Activated CD8-positive, alpha-beta T cell treated with anti-CD3 and anti-CD28 coated beads, Interleukin-2, amount 10 ng/mL, durations not matched to agents 7 days and 5 days (primary cell): ENCODE results near the gene LAMA3. TPM values are rescaled to one million over a fixed set of nuclear protein-coding genes. Genes with fewer than 3 reads are reported as not detected.

Source experiments
- ATAC-seq: fragments of 150-1000 bp; cut with Tn5 transposase; one replicate; pipeline ENCODE4 v1.10.0; 2021; ENCODE audit warnings: moderate library complexity
- CTCF ChIA-PET: fragments of 350-600 bp; sonication (Branson Sonifier 250); formaldehyde crosslinking; loops from one replicate; lab custom pipeline; 2021; ENCODE audit warnings: antibody characterized with exemption; lab: Charles Lee
- POLR2A ChIA-PET: fragments of 350-600 bp; sonication (Branson Sonifier 250); formaldehyde crosslinking; loops from one replicate; lab custom pipeline; 2021; ENCODE audit warnings: antibody characterized with exemption; lab: Charles Lee
- DNase-seq: peaks from one replicate; pipeline ENCODE4 v3.0.0-alpha.2; 2020
- H3K27ac Mint-ChIP-seq: one replicate; pipeline ENCODE4 v1.8.0; 2021; ENCODE audit warnings: mild to moderate bottlenecking, mixed read lengths
- H3K27me3 Mint-ChIP-seq: one replicate; pipeline ENCODE4 v1.8.0; 2021; ENCODE audit warnings: low read depth, mixed read lengths
- H3K36me3 Mint-ChIP-seq: one replicate; pipeline ENCODE4 v1.8.0; 2021; ENCODE audit warnings: low read depth, mixed read lengths
- H3K4me1 Mint-ChIP-seq: one replicate; pipeline ENCODE4 v1.8.0; 2021; ENCODE audit warnings: low read depth, mixed read lengths
- H3K4me3 Mint-ChIP-seq: one replicate; pipeline ENCODE4 v1.8.0; 2021; ENCODE audit warnings: mild to moderate bottlenecking, mixed read lengths
- H3K9me3 Mint-ChIP-seq: one replicate; pipeline ENCODE4 v1.8.0; 2022; ENCODE audit warnings: mixed read lengths; ENCODE audit not compliant: insufficient read depth
- total RNA-seq, 2 experiments: library from RNA; stranded (reverse); gene quantifications; one replicate each; pipeline ENCODE4 v1.2.3, GENCODE V29; 2021

LAMA3 gene
- total RNA-seq, 2 experiments from 2014 or later, result 0.63 to 1.4 TPM

DNA sequence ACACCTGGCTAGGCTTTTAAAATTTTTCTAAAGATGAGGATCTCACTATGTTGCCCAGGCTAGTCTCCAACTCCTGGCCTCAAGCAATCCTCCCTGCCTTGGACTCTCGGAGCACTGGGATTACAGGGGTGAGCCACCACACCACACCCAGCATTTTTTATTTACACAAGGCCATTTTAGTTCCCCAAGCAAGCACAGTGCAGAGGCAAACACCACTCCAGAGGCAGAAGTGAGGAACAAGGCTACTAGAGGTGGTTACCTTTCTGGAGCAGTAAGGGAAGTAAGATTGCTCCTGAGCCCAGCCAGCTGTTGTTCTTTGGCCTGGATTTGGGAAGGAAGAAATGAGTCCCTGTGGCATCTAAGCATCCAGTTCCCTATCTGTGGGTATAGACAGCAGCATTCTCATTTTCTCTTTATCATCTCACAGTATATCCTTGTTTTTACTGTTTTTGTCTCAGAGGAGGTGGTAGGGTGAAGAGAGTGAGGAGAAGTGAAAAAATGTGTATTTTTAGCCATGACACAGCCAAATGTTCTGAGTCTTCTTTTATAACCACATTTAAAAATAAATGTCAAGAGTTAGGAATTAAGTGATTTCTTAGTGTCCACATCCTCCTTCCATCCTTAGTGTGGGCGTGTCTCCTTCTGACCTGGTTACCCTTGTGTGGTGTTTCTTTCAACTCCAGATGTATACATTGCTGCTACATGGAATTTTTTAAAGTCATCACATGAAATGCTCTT is 314.8 kb downstream of the LAMA3 start:
- DNase-seq (no peak), ATAC-seq (no peak)
- Mint-ChIP-seq H3K27ac (no peak overlapping the region), H3K36me3 (peaks cover 4% of the 10 kb centered on the region), H3K4me3 (no peak overlapping the region), H3K9me3 (no peaks in the 10 kb centered on the region), H3K27me3 (no peaks in the 10 kb centered on the region), H3K4me1 (peaks cover 69% of the 10 kb centered on the region)
- CTCF ChIA-PET, result no interaction called here
- POLR2A ChIA-PET, result no interaction called here

Other genes with a start within 250 kb of the LAMA3 start
- gene RIOK3, start 236.2 kb upstream of the LAMA3 start, total RNA-seq, result 10 to 100 TPM; 53.6 to 69.3 TPM
- gene RMC1, start 185.9 kb upstream of the LAMA3 start, total RNA-seq, result 10 to 100 TPM; 47.6 to 48.3 TPM
- gene NPC1, start 102.9 kb upstream of the LAMA3 start, total RNA-seq, result 10 to 100 TPM; 34.6 to 35.0 TPM
- not detected for gene ANKRD29, start 26.5 kb upstream of the LAMA3 start, total RNA-seq